Thyroid gland (tissue), 4 donors: ENCODE data around the gene NPC1. TPM values are rescaled to one million over a fixed set of nuclear protein-coding genes. Genes with fewer than 3 reads are reported as not detected.

Experiments
- DNase-seq, 2 donors: peaks; one replicate each; pipeline ENCODE4 v3.0.0-alpha.2; 2019
- H3K27ac ChIP-seq, 3 donors: fragments of 200-600 bp; sonication (generic); 1 replicate in 2 of 3; 2 replicates in 1 of 3; pipeline ENCODE4 v1.5.1; 2016 to 2019; ENCODE audit warnings: mild to moderate bottlenecking in 1 of 3, moderate library complexity in 1 of 3
- H3K27me3 ChIP-seq: fragments of 200-600 bp; sonication (generic); one replicate; pipeline ENCODE4 v1.5.1; 2019
- H3K36me3 ChIP-seq, 2 donors: fragments of 200-600 bp; sonication (generic); one replicate each; pipeline ENCODE4 v1.5.1; 2016 to 2019
- H3K4me1 ChIP-seq, 2 donors: fragments of 200-600 bp; sonication (generic); one replicate each; pipeline ENCODE4 v1.5.1; 2017 to 2019
- H3K4me3 ChIP-seq, 3 donors: fragments of 200-600 bp; sonication (generic); replicated peaks in 1 of 3; 1 replicate in 2 of 3; 2 replicates in 1 of 3; pipeline ENCODE4 v1.5.1; 2016; ENCODE audit warnings: mild to moderate bottlenecking in 1 of 3
- H3K9me3 ChIP-seq: fragments of 200-600 bp; sonication (generic); one replicate; pipeline ENCODE4 v1.5.1; 2017
- CTCF ChIP-seq, 6 experiments: fragments of 200-600 bp in 3 of 6; fragments of 450-650 bp in 3 of 6; sonication (generic) in 3 of 6; IDR thresholded peaks; one replicate each; pipeline ENCODE4 v1.5.1; 2016 to 2019; ENCODE audit warnings: antibody characterized with exemption in 6 of 6, mild to moderate bottlenecking in 2 of 6, inconsistent platforms in 1 of 6, moderate library complexity in 1 of 6
- POLR2A ChIP-seq, 2 donors: fragments of 450-650 bp; IDR thresholded peaks; one replicate each; pipeline ENCODE4 v1.6.1; 2017; ENCODE audit warnings: antibody characterized with exemption in 2 of 2, mild to moderate bottlenecking in 2 of 2, moderate library complexity in 1 of 2
- WGBS, 2 donors: methylation state at CpG; one replicate each; pipeline ENCODE4 v1.1.5; 2017; 5-methylcytosine and 5-hydroxymethylcytosine counted together
- intact Hi-C: fragments of 100-400 bp; cut with DNase I; formaldehyde crosslinking; loops from one replicate; pipeline ENCODE4 v1.15.1; 2023
- total RNA-seq, 4 donors: library from RNA; depleted of rRNA; stranded (reverse); fragments of >200 nt; gene quantifications; one replicate each; pipeline ENCODE4 v1.2.3, GENCODE V29; 2016

The NPC1 gene
- total RNA-seq, 4 donors from 2014 or later: 32.8 to 68.6 (median 42.0) TPM

GRCh38 chr18:23584019-23584983 lies 2.0 kb downstream of the NPC1 start:
- TF ChIP-seq CTCF (IDR thresholded peaks at IDR 0.05) (no peak), POLR2A (IDR thresholded peaks at IDR 0.05) (no peak)
- intact Hi-C loops: no loop called here
- no peak overlapping the region for H3K27ac ChIP-seq
- H3K36me3 ChIP-seq: no peaks in the 10 kb centered on the region
- no peaks in the 10 kb centered on the region for H3K27me3 ChIP-seq
- H3K4me1 ChIP-seq: peaks cover 12 to 24% of the 10 kb centered on the region in 2 donors
- H3K4me3 ChIP-seq: no peak overlapping the region
- DNase-seq: no peak
- WGBS, 2 donors: 94 to 96% methylated on average over 13 of the region's 13 CpGs
- no peaks in the 10 kb centered on the region for H3K9me3 ChIP-seq

GRCh38 chr18:23583071-23583865 lies 3.0 kb downstream of the NPC1 start:
- no peak for DNase-seq
- intact Hi-C loops: no loop called here
- H3K9me3 ChIP-seq: no peaks in the 10 kb centered on the region
- H3K4me1 ChIP-seq: peaks cover 12 to 27% of the 10 kb centered on the region in 2 donors
- WGBS, 2 donors: 90 to 92% methylated on average over 5 of the region's 5 CpGs
- no peaks in the 10 kb centered on the region for H3K27me3 ChIP-seq
- no peak overlapping the region for H3K4me3 ChIP-seq
- no peaks in the 10 kb centered on the region for H3K36me3 ChIP-seq
- no peak for TF ChIP-seq CTCF (IDR thresholded peaks at IDR 0.05)
- no peak for TF ChIP-seq POLR2A (IDR thresholded peaks at IDR 0.05)
- no peak overlapping the region for H3K27ac ChIP-seq

- H3K4me3 ChIP-seq: no peak overlapping the region
- DNase-seq: no peak
- no peaks in the 10 kb centered on the region for H3K9me3 ChIP-seq
- intact Hi-C loops: no loop called here
- TF ChIP-seq POLR2A (IDR thresholded peaks at IDR 0.05): no peak
- TF ChIP-seq CTCF (IDR thresholded peaks at IDR 0.05): no peak
- WGBS, 2 donors: 93 to 99% methylated on average over 6 of the region's 6 CpGs
- no peaks in the 10 kb centered on the region for H3K27me3 ChIP-seq
- no peaks in the 10 kb centered on the region for H3K36me3 ChIP-seq
- peaks cover 12 to 24% of the 10 kb centered on the region in 2 donors for H3K4me1 ChIP-seq
- no peak overlapping the region for H3K27ac ChIP-seq
These were observed 5.5 kb downstream of the NPC1 start for GRCh38 chr18:23580677-23581367.

- Histone ChIP-seq H3K36me3 (no peaks in the 10 kb centered on the region), H3K4me1 (peaks cover 3 to 21% of the 10 kb centered on the region in 2 donors), H3K27ac (no peak overlapping the region), H3K27me3 (no peaks in the 10 kb centered on the region), H3K9me3 (no peaks in the 10 kb centered on the region), H3K4me3 (no peak overlapping the region)
- intact Hi-C loops: no loop called here
- DNase-seq: no peak
- WGBS, 2 donors: 90% methylated on average over 8 of the region's 8 CpGs
- no peak for TF ChIP-seq CTCF (IDR thresholded peaks at IDR 0.05)
- no peak for TF ChIP-seq POLR2A (IDR thresholded peaks at IDR 0.05)
These were observed 7.2 kb downstream of the NPC1 start for GRCh38 chr18:23578891-23579653.
